ENCODE measurements around the gene PAX6. TPM values are rescaled to one million over a fixed set of nuclear protein-coding genes. Genes with fewer than 3 reads are reported as not detected.
"Not testable (repeated sequence)": the region's sequence is repeated elsewhere in the genome, so short reads cannot be mapped to it uniquely, and the experiment has no call there.

The PAX6 gene
- total RNA-seq, 2 donors from 2014 or later: 0.46 to 0.76 TPM

DNA sequence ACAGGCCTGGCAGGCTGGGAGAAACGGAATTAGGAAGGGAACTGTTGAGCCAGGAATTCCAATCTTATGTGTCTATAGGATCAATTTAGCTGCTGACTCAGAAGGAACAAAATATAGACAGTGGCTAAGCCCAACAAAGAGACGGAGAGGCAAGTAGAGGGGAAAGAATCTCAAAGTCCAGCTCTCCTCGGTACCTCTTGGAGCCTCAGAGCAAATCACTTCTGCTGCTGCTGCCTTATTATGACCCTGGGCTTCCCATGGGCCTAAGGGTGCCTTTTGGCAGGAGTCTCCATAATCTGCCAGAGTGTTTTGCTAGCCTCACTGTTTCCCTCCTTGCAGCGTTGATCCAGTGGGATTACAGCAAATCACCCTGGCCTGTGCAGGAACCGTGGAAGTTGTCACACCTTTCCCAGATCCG, 31.7 kb downstream of the PAX6 start:
- H3K9me3 Mint-ChIP-seq: no peaks in the 10 kb centered on the region
- H3K36me3 Mint-ChIP-seq (ENCODE audit: insufficient read depth in 2 of 2): no peaks in the 10 kb centered on the region

GRCh38 chr11:31772412-31772811, 38.7 kb downstream of the PAX6 start:
- Mint-ChIP-seq H3K36me3 (ENCODE audit: insufficient read depth in 2 of 2) (peaks cover 0 to 2% of the 10 kb centered on the region in 2 donors), H3K27me3 (ENCODE audit: low read depth) (no peaks in the 10 kb centered on the region), H3K4me3 (no peak overlapping the region), H3K27ac (no peak overlapping the region), H3K9me3 (no peaks in the 10 kb centered on the region), H3K4me1 (ENCODE audit: low read depth) (no peaks in the 10 kb centered on the region)
- no peak for ATAC-seq (replicated peaks in 1 of 2)
- DNase-seq: no peak

More for the DNA sequence above, 31.7 kb downstream of the PAX6 start:
- no peak for ATAC-seq (replicated peaks in 1 of 2)
- Mint-ChIP-seq H3K4me3 (no peak overlapping the region), H3K4me1 (ENCODE audit: low read depth) (no peaks in the 10 kb centered on the region), H3K27ac (no peak overlapping the region), H3K27me3 (ENCODE audit: low read depth) (no peaks in the 10 kb centered on the region)
- no peak for DNase-seq

DNA sequence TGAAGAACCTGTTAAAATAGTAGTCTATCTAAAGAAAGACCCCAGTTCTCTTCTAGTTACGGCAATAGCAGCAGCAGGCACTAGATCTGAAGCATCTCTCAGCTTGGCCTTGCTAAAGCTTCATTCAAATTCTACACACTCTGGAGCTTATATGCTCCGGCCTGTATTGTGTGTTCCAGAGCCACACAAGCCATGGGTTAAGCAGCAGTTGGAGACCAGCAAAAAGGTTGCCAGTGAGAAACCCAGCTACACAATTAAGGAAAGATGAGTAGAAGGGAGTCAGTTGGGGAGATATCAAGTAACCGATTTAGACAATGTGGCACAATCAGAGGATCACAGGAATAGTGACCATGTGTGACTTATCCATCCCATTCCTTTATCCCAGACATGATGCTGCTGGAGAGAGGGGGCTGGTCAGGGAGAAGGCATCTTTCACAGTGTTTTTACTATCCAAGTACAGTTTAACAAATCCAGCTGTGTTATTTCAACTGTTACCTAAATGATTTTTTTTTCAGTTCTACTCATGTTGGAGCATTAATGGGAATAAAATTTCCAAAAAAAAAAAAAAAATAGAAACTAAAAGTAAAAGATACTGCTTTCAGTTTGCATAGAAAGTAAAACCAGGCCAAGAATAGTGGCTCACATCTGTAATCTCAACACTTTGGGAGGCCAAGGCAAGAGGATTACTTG, 41.0 kb downstream of the PAX6 start:
- no peaks in the 10 kb centered on the region for H3K27me3 Mint-ChIP-seq (ENCODE audit: low read depth)
- ATAC-seq (replicated peaks in 1 of 2): no peak
- H3K4me3 Mint-ChIP-seq: no peak overlapping the region
- no peak overlapping the region for H3K27ac Mint-ChIP-seq
- no peak for DNase-seq
- no peaks in the 10 kb centered on the region for H3K4me1 Mint-ChIP-seq (ENCODE audit: low read depth)
- H3K9me3 Mint-ChIP-seq: no peaks in the 10 kb centered on the region
- peaks cover 0 to 2% of the 10 kb centered on the region in 2 donors for H3K36me3 Mint-ChIP-seq (ENCODE audit: insufficient read depth in 2 of 2)

- ATAC-seq (replicated peaks in 1 of 2) (no peak), DNase-seq (no peak)
- Mint-ChIP-seq H3K4me1 (ENCODE audit: low read depth) (no peaks in the 10 kb centered on the region), H3K27me3 (ENCODE audit: low read depth) (no peaks in the 10 kb centered on the region), H3K4me3 (no peak overlapping the region), H3K9me3 (no peaks in the 10 kb centered on the region), H3K36me3 (ENCODE audit: insufficient read depth in 2 of 2) (peaks cover 0 to 2% of the 10 kb centered on the region in 2 donors), H3K27ac (no peak overlapping the region)
These were observed 42.1 kb downstream of the PAX6 start for GRCh38 chr11:31768749-31769640.

DNA sequence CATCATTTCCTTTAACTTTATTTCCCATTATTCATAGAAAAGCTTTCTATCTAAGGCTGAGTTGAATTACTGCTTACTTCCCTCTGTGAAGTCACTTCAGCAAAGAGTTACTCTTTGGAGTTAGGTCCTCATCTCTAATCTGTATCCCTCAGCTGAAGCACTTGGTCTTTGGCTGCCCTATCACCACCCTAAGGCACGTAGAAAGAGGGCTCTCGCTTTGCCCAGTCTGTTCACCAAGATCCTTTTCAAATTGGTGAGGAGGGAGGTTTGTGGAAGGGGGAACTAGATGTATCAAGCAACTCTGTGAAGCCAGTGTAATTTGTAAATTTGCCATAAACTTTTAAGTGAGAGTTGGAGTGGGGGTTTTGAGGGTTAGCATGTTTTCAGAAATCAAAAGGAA, 43.4 kb downstream of the PAX6 start:
- H3K36me3 Mint-ChIP-seq (ENCODE audit: insufficient read depth in 2 of 2): peaks cover 0 to 2% of the 10 kb centered on the region in 2 donors
- no peaks in the 10 kb centered on the region for H3K9me3 Mint-ChIP-seq
- H3K27ac Mint-ChIP-seq: no peak overlapping the region
- no peaks in the 10 kb centered on the region for H3K4me1 Mint-ChIP-seq (ENCODE audit: low read depth)
- no peak overlapping the region for H3K4me3 Mint-ChIP-seq
- no peak for ATAC-seq (replicated peaks in 1 of 2)
- no peaks in the 10 kb centered on the region for H3K27me3 Mint-ChIP-seq (ENCODE audit: low read depth)
- no peak for DNase-seq

GRCh38 chr11:31767066-31767465, 44.1 kb downstream of the PAX6 start:
- Mint-ChIP-seq H3K4me3 (no peak overlapping the region), H3K4me1 (ENCODE audit: low read depth) (no peaks in the 10 kb centered on the region), H3K27me3 (ENCODE audit: low read depth) (no peaks in the 10 kb centered on the region), H3K9me3 (no peaks in the 10 kb centered on the region), H3K27ac (no peak overlapping the region), H3K36me3 (ENCODE audit: insufficient read depth in 2 of 2) (no peaks in the 10 kb centered on the region)
- no peak for DNase-seq
- no peak for ATAC-seq (replicated peaks in 1 of 2)

- DNase-seq (no peak), ATAC-seq (replicated peaks in 1 of 2) (no peak)
- Mint-ChIP-seq H3K4me1 (ENCODE audit: low read depth) (no peaks in the 10 kb centered on the region), H3K4me3 (no peak overlapping the region), H3K36me3 (ENCODE audit: insufficient read depth in 2 of 2) (no peaks in the 10 kb centered on the region), H3K9me3 (no peaks in the 10 kb centered on the region), H3K27me3 (ENCODE audit: low read depth) (no peaks in the 10 kb centered on the region), H3K27ac (no peak overlapping the region)
These were observed 46.4 kb downstream of the PAX6 start for GRCh38 chr11:31764766-31765165.

- DNase-seq: no peak
- Mint-ChIP-seq H3K9me3 (no peaks in the 10 kb centered on the region), H3K4me1 (ENCODE audit: low read depth) (no peaks in the 10 kb centered on the region), H3K4me3 (no peak overlapping the region), H3K27me3 (ENCODE audit: low read depth) (no peaks in the 10 kb centered on the region), H3K36me3 (ENCODE audit: insufficient read depth in 2 of 2) (no peaks in the 10 kb centered on the region), H3K27ac (no peak overlapping the region)
- no peak for ATAC-seq (replicated peaks in 1 of 2)
These were observed 46.9 kb downstream of the PAX6 start for GRCh38 chr11:31764261-31764660.

DNA sequence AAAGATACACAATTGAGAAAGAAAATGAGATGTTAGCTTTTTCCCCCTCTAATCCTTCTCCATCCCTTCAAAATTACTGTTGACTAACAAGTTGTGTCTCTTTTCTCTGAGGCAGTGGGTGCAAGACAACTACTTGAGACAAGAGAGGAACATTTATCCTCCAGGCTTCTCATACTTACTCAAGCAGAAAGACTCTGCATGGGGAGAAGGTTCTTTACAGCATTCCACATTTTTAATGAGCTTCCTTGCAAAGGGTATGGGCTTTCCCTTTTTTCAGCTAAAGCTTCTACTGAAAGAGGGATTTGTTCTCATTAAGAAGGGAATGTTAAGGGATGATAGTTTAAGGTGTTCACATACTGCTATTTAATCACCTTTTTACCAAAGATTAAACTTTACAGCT, 47.8 kb downstream of the PAX6 start:
- H3K27me3 Mint-ChIP-seq (ENCODE audit: low read depth): no peaks in the 10 kb centered on the region
- H3K4me1 Mint-ChIP-seq (ENCODE audit: low read depth): no peaks in the 10 kb centered on the region
- H3K4me3 Mint-ChIP-seq: no peak overlapping the region
- H3K27ac Mint-ChIP-seq: no peak overlapping the region
- DNase-seq (no peak), ATAC-seq (replicated peaks in 1 of 2) (no peak)
- no peaks in the 10 kb centered on the region for H3K36me3 Mint-ChIP-seq (ENCODE audit: insufficient read depth in 2 of 2)
- no peaks in the 10 kb centered on the region for H3K9me3 Mint-ChIP-seq

DNA sequence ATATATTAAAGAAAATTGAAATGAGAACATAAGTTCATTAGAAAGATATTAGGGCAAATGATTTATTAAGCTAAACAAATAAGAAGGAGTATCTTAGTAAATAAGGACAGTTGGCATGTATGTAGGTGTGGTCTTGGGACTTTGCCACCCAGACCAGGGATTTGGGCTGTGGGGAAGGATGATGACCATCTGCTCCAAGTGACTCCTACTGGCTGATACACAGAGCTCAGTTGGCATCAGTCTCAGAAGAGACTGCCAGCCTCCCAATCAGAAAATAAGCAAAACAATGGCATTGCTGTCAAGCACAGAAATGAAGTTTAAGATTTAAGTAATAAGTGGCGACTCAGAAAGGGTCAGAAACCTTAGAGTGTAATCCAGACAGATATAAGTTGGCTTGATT, 49.5 kb downstream of the PAX6 start:
- ATAC-seq (replicated peaks in 1 of 2) (no peak), DNase-seq (no peak)
- no peak overlapping the region for H3K4me3 Mint-ChIP-seq
- no peak overlapping the region for H3K27ac Mint-ChIP-seq
- H3K27me3 Mint-ChIP-seq (ENCODE audit: low read depth): no peaks in the 10 kb centered on the region
- no peaks in the 10 kb centered on the region for H3K9me3 Mint-ChIP-seq
- no peaks in the 10 kb centered on the region for H3K36me3 Mint-ChIP-seq (ENCODE audit: insufficient read depth in 2 of 2)
- H3K4me1 Mint-ChIP-seq (ENCODE audit: low read depth): no peaks in the 10 kb centered on the region

- DNase-seq (no peak), ATAC-seq (replicated peaks in 1 of 2) (no peak)
- Mint-ChIP-seq H3K4me1 (ENCODE audit: low read depth) (no peaks in the 10 kb centered on the region), H3K27ac (no peak overlapping the region), H3K9me3 (no peaks in the 10 kb centered on the region), H3K27me3 (ENCODE audit: low read depth) (no peaks in the 10 kb centered on the region), H3K4me3 (no peak overlapping the region), H3K36me3 (ENCODE audit: insufficient read depth in 2 of 2) (no peaks in the 10 kb centered on the region)
These were observed 53.8 kb downstream of the PAX6 start for GRCh38 chr11:31757260-31757835.

DNA sequence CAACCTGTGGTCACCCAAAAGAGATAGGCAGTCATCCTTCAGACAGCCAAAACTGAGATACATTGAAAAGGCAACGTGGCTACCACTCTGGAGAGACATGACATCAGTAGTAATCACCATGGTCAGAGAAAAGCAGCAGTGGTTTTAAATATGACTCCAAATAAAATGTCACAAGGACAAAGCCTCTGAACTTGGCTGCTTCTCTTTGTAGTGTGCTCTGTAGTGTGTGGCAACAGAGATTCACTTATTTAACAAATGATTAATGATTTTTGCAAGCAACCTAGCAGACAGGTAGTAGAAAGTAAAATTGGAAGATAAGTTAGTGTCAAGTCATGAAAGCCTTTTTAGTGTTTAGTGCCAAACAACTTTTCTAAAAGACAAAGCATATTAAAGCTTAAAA, 63.5 kb downstream of the PAX6 start:
- Mint-ChIP-seq H3K27me3 (ENCODE audit: low read depth) (no peaks in the 10 kb centered on the region), H3K9me3 (peaks cover 5 to 8% of the 10 kb centered on the region in 2 donors), H3K27ac (no peak overlapping the region), H3K36me3 (ENCODE audit: insufficient read depth in 2 of 2) (no peaks in the 10 kb centered on the region), H3K4me1 (ENCODE audit: low read depth) (no peaks in the 10 kb centered on the region), H3K4me3 (no peak overlapping the region)
- ATAC-seq (replicated peaks in 1 of 2) (no peak), DNase-seq (no peak)

DNA sequence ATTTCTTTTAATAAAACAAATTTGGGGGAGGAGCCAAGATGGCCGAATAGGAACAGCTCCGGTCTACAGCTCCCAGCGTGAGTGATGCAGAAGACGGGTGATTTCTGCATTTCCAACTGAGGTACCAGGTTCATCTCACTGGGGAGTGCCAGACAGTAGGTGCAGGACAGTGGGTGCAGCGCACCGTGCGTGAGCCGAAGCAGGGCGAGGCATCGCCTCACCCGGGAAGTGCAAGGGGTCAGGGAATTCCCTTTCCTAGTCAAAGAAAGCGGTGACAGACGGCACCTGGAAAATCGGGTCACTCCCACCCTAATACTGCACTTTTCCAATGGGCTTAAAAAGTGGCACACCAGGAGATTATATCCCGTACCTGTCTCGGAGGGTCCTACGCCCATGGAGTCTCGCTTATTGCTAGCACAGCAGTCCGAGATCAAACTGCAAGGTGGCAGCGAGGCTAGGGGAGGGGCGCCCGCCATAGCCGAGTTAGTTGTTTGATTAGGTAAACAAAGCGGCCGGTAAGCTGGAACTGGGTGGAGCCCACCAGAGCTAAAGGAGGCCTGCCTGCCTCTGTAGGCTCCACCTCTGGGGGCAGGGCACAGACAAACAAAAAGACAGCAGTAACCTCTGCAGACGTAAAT, 70.3 kb downstream of the PAX6 start:
- not testable (repeated sequence) for H3K4me3 Mint-ChIP-seq; H3K27me3 Mint-ChIP-seq (ENCODE audit: low read depth); ATAC-seq (replicated peaks in 1 of 2); H3K36me3 Mint-ChIP-seq (ENCODE audit: insufficient read depth in 2 of 2); H3K4me1 Mint-ChIP-seq (ENCODE audit: low read depth); DNase-seq; H3K27ac Mint-ChIP-seq
- H3K9me3 Mint-ChIP-seq: peaks cover 14 to 16% of the 10 kb centered on the region in 2 donors

Data from activated T-cell treated with anti-CD3 and anti-CD28 coated beads, Interleukin-2, amount 50 U/mL, for 72 hours (primary cell).